ENCODE measurements around the gene TBC1D5.

- TF ChIP-seq, protein P1, sequence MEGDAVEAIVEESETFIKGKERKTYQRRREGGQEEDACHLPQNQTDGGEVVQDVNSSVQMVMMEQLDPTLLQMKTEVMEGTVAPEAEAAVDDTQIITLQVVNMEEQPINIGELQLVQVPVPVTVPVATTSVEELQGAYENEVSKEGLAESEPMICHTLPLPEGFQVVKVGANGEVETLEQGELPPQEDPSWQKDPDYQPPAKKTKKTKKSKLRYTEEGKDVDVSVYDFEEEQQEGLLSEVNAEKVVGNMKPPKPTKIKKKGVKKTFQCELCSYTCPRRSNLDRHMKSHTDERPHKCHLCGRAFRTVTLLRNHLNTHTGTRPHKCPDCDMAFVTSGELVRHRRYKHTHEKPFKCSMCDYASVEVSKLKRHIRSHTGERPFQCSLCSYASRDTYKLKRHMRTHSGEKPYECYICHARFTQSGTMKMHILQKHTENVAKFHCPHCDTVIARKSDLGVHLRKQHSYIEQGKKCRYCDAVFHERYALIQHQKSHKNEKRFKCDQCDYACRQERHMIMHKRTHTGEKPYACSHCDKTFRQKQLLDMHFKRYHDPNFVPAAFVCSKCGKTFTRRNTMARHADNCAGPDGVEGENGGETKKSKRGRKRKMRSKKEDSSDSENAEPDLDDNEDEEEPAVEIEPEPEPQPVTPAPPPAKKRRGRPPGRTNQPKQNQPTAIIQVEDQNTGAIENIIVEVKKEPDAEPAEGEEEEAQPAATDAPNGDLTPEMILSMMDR (IDR thresholded peaks at IDR 0.05; ENCODE audit: low read depth, low read length): no peak
- no peak for TF ChIP-seq POLR2A (IDR thresholded peaks at IDR 0.05; ENCODE audit: extremely low read depth, insufficient read length)
These were observed 102.7 kb downstream of the TBC1D5 start for GRCh38 chr3:17639765-17640164.

Measured in NB4 (cell line).